Muscle of arm (tissue), 12 donors: ENCODE measurements around the gene PHETA1. TPM values are rescaled to one million over a fixed set of nuclear protein-coding genes. Genes with fewer than 3 reads are reported as not detected.
"Not testable (repeated sequence)": the region's sequence is repeated elsewhere in the genome, so short reads cannot be mapped to it uniquely, and the experiment has no call there.

ENCODE experiments used
- DNase-seq: peaks from one replicate; pipeline ENCODE4 v3.0.0-alpha.2; 2013
- polyA plus RNA-seq, 12 donors: library from polyadenylated mRNA; unstranded; fragments of 120-200 nt; gene quantifications; one replicate each; pipeline ENCODE4 v1.2.1, GENCODE V29; 2013; ENCODE audit not compliant: insufficient read length in 12 of 12

The PHETA1 gene
- polyA plus RNA-seq, 12 donors = 5.6 to 21.1 (median 6.6) TPM; not detected in 1

GRCh38 chr12:111373231-111373630 lies 4.3 kb upstream of the PHETA1 start:
- not testable (repeated sequence) for DNase-seq

GRCh38 chr12:111369496-111370220 lies 763 bp upstream of the PHETA1 start:
- no peak for DNase-seq

GRCh38 chr12:111368291-111368787 lies 556 bp downstream of the PHETA1 start:
- DNase-seq = no peak

- no peak for DNase-seq
These were observed 1.2 kb downstream of the PHETA1 start for GRCh38 chr12:111367661-111368221.

- DNase-seq = no peak
These were observed 2.3 kb downstream of the PHETA1 start for GRCh38 chr12:111366583-111366982.

- no peak for DNase-seq
These were observed 2.8 kb downstream of the PHETA1 start for GRCh38 chr12:111366075-111366474.

- DNase-seq = no peak
These were observed 5.3 kb downstream of the PHETA1 start for GRCh38 chr12:111363578-111363977.

- no peak for DNase-seq
These were observed 6.0 kb downstream of the PHETA1 start for GRCh38 chr12:111362687-111363475.

- no peak for DNase-seq
These were observed 6.9 kb downstream of the PHETA1 start for GRCh38 chr12:111361717-111362576.

GRCh38 chr12:111361073-111361716 lies 7.7 kb downstream of the PHETA1 start:
- no peak for DNase-seq

- no peak for DNase-seq
These were observed 8.5 kb downstream of the PHETA1 start for GRCh38 chr12:111360325-111360930.

GRCh38 chr12:111359914-111360276 lies 9.0 kb downstream of the PHETA1 start:
- no peak for DNase-seq

- DNase-seq = no peak
These were observed 9.5 kb downstream of the PHETA1 start for GRCh38 chr12:111359231-111359913.

GRCh38 chr12:111355201-111355925 lies 13.5 kb downstream of the PHETA1 start:
- DNase-seq = no peak

- no peak for DNase-seq
These were observed 14.4 kb downstream of the PHETA1 start for GRCh38 chr12:111354511-111354910.

GRCh38 chr12:111353603-111354295 lies 15.1 kb downstream of the PHETA1 start:
- no peak for DNase-seq

- no peak for DNase-seq
These were observed 15.9 kb downstream of the PHETA1 start for GRCh38 chr12:111353026-111353425.

- no peak for DNase-seq
These were observed 16.4 kb downstream of the PHETA1 start for GRCh38 chr12:111352296-111352993.
